Activated CD4-positive, alpha-beta T cell treated with anti-CD3 and anti-CD28 coated beads, Interleukin-2, amount 50 U/mL, for 1 hour (primary cell): ENCODE data around the gene PLCB1.
"Not testable (repeated sequence)": the region's sequence is repeated elsewhere in the genome, so short reads cannot be mapped to it uniquely, and the experiment has no call there.

Experiments
- DNase-seq: peaks from one replicate; pipeline ENCODE4 v3.0.0-alpha.2; 2020

The PLCB1 gene

DNA sequence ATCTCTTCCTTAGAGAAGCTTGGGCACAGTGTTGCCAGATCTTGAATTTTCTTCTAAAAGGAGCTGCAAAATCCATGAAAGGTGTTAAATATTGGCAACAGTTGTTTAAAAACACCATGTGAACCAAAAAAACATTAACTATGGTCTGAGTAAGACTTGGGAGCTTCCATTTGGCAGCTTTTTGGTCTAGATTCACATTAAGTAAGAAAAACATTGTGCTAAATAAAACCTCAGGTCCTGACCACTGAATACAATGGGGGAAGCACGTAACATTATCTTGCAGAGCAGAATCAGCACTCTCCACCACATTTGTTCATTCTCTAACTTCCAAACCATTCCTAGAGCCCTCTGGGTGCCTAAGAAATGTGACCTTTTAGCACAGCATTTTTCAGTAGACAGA is 499.2 kb downstream of the PLCB1 start:
- DNase-seq: no peak

DNA sequence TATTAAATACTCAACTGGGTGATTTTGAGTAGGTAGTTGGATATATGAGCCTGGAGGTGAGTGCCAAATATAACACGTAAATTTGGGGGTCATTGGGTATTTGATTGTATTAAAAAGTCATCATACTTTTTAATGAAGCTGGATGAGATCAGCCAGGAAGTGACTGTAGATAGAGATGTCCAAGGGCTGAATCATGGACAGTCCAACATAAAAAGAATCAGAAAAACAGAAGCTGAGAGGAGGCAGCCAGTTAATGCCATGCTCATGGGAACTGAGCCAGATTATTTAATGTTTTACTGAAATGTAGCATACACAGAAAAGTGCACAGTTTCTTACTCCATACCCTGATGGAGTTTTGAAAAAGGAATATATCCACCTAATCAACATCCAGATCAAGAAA is 501.3 kb downstream of the PLCB1 start:
- DNase-seq: no peak

DNA sequence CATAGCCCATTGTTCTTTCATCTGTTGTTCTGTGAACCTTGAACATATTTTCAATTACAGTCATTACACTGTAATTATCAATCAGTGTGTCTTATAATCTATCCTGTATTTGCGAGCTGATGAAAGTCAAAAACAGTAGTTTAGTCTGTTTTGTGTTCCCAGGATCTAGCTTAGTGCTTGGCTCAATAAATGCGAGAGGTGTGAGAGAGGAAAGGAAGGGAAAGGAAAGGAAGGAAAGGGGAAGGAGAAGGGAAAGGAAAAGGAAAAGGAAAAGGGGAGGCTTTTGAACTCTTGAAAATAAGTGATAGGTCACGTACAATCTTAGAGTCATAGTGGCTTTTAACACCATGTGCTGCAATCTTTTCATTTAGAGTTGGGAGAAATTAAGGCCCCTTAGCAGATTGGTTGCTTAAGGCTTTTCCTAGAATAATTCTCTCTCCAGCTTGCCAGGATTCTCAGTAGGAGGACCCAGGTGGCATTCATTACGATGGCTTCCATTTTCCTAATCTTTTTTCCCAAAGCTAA is 503.0 kb downstream of the PLCB1 start:
- DNase-seq: no peak

DNA sequence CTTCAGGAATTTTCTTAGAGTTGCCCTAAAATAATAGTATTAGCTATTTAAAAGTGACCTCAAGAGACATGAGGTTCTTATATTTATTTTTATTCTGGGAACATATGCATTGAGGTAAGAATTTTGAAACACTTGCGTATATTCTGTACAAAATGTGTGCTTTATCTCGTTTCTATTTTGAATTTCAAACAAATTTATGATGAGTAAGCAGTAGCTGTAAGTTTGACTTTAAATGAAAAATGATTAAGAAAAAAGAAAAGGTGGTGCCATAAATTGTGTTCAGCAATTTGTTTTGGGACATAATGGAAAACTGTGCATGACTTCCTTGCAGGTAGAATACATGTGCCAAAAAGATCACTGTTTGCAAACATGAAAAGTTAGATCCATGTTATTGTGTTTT is 503.8 kb downstream of the PLCB1 start:
- no peak for DNase-seq

DNA sequence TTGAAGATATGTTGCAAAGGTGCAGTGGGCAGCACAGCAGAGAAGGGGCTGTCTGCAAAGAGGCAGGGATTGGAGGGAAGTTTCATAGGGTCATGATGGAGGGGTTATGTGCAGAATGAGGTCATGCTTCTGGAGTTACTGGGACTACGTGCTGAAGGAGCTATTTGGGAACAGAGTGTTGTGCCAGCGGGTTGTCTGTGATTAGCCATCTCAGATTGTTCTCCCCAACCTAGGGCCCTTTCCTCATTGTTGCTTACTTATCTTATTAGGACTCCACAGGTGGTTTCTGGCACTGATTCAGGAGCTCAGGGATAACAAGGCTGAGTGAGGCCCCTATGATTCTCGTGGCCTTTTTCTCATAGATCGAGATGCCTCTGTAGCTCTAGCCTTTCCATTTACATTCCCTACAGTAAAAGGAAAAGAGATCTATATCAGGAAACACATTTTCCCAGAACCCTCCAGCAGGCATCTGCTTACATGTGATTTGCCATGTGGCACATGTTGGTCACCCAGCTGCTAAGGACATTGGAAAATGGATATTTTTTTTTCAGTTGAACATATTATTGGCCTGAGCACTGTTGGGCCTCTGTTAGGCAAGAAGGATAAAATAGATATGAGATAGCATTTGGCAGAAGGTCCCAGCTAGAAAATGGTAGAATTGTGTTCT is 507.2 kb downstream of the PLCB1 start:
- no peak for DNase-seq

DNA sequence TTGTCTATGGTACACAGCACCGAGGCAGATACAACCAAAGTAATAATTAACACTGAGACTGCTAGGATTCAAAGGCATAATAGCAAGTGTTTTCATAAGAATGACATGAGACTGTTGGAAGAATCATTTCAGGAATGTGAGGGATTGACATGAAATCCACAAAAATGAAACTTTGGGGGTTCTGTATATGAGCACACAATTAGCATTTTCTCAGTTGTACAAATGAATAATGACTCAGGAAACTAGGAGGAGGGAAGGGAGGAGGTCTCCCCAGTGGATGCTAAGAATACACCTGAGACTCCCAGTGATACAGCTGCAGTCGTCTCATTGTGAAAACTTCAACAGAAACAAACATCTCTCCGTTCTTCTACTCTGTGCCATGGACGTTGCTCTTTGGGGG is 508.4 kb downstream of the PLCB1 start:
- DNase-seq: no peak

DNA sequence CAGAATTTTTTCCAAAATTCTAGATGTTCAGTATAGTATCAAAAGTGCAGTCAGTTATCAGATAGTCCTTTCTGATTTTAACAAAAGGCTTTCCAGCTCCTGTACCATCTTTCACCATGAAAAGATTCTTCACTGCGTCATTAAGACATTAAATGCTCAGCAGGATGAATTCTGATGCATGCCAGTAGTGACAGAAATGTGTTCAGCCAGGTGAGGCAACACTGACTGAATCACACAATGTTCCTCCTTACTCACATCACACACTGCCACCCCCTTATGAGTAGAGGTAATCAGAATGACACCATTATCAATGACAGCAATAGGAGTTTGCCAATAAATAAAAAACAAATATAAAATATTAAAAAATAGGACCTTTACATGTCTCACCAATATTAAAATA is 510.2 kb downstream of the PLCB1 start:
- DNase-seq: no peak

DNA sequence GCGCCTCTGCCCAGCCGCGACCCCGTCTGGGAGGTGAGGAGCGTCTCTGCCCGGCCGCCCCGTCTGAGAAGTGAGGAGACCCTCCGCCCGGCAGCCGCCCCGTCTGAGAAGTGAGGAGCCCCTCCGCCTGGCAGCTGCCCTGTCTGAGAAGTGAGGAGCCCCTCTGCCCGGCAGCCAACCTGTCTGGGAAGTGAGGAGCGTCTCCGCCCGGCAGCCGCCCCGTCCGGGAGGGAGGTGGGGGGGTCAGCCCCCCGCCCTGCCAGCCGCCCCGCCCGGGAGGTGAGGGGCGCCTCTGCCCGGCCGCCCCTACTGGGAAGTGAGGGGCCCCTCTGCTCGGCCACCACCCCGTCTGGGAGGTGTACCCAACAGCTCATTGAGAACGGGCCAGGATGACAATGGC is 512.4 kb downstream of the PLCB1 start:
- not testable (repeated sequence) for DNase-seq

DNA sequence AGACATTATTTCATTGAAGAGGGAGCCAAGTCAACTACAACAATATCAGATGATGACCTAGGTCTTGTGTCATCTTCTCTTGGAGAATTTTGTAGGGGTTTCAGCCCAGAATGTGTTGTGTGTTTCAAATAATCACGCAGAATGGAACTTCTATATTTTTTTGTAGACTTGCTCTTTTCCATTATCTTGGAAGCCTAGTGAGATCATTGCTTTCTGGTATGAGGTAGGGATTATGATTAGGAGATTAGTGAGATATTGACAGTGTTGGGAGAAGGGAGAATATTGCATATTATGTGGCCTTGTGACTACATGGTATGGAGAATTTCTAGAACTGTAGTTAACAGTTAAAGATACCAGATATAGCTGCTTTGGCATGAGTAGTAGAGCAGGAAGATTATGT is 513.3 kb downstream of the PLCB1 start:
- no peak for DNase-seq

DNA sequence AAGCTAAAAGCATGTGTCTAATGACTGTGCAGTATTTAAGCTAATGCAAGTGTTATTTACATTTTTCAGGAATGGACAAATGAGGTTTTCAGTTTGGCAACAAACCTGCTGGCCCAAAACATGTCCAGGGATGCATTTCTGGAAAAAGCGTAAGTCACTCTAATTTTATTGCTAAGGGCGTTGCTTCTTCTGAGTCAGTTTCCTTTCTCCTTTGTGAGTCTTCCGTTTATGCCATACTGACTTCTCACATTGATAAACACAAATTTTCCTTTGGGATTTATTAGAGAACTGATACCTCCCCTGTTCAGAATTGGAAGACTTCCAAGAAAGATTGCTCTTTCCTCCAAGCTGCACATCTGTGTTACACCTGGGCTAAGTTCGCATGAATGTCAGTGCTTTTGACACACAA is 514.0 kb downstream of the PLCB1 start:
- DNase-seq: no peak

DNA sequence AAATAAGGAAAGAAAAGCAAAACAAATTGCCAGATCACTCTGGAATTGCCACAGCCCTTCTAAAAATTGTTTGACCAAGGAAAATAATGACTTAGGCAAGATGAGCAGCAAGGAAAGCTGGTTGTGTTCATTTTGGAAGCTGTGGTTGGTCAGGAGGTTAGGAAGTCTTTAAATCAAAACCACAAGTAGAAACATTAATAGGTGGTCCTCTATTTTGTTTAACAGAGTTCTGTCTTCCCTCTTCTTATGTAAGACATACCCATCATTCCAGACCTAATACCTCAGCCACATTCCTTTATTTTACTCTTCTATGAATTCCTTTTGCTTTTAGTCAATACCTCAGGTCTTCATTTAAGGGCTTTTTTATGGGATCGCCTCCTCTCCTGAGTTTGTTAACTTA is 514.6 kb downstream of the PLCB1 start:
- no peak for DNase-seq

DNA sequence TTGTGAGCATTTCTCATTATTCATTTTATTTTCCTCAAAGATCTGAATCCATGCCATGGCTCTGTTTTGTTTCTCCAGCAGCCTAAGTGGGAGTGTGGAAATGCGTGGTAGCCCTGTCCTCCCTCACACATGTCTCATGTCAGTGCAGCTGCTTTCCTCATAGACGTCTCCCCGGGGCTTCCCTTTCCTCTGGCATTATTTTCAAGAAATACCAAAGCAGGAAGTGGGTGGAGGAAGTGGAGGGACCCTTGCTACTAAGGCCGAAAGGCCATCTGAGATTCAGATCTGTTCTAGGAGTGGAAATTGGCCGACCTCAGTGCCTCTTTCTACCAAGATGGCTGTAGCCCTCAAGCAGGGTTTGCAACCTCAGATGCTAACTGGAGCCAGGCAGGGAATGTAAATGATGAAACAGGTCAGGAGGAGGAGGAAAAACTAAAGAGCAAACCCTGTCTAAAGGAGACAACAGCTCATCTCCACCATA is 515.9 kb downstream of the PLCB1 start:
- DNase-seq: no peak

DNA sequence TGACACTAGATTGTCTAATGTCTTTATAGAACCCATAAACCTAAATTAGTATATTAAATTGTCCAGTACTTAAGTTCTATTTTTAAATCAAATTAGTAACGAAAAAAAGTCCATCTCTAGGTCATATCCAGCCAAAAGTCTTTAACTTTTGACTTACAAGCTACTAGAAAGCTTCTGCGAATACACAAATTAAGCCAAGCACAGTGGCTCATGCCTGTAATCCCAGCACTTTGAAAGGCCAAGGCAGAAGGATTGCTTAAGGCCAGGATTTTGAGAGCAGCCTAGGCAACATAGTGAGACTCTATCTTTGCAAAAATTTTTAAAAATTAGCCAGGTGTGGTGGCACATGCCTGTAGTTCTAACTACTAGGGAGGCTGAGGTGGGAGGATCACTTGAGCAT is 516.4 kb downstream of the PLCB1 start:
- no peak for DNase-seq

DNA sequence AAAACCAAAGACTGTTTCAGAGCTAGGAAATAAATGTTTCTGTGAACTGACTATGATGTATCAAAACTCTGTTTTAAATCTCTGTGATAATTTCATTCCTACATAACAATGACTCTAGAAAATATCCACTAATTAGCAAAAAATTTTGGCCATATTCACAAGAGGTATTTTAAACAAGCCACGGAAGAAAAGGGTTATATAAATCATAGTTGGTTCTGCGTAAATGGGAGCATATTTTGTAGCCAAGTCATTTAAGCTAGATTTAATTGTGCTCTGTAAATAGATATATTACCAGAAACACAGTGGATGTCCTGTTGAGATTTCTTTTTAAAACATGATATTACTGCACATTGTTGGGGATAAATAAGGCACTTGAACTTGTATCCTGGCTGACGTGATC is 520.3 kb downstream of the PLCB1 start:
- DNase-seq: no peak

DNA sequence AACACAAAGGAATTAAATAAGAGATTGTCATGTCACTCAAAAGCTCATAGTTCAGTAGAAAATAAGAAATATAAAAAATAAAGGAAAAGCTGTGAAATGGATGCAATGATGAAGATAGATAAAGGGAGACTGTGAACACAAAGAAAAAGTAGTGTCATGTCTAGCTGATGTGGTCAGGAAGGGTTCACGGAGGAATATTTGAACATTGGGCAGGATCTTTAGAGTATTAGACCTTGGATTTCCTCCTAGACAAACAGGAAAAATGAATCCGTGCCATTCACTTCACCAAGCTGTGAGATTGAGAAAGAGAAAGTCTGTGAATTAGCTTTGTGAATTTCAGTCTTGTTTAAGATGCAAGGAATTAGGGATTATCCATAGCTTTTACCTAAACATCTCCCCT is 522.4 kb downstream of the PLCB1 start:
- no peak for DNase-seq

DNA sequence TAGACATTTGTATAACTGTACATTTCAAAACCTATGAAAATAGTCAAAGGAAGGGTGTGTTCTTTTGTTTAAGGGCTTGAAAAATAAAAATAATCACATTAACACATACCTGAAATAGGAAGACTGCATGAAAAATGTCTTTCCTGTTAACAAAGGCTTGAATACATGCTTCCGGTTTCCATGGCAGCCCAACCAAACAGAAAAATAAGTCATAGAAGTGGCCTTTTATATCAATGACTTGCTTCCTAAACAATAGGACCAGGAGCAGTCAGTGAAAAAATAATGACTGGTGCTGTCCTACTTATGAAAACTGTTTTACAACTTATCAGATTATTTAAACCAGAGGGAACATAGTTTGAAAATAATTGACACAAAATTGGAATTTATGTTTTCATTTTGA is 524.3 kb downstream of the PLCB1 start:
- DNase-seq: no peak

DNA sequence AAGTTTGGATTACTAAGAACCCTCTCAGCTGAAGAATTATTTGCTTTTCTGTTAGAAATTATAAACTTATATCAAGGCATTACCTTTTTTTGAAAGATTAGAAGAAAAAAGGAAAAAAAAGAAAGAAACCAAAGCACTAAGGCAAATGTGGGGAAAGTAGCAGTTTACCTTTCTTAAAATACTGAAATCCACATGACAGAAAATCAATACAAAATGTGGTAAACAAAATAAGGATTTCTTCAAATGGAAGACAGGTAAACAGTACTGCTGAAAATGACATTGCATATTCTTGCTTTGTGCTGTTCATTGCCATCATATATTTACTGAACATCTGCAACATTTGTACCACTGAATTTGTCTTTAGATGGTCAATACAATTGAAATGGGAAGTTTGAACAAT is 525.6 kb downstream of the PLCB1 start:
- no peak for DNase-seq

DNA sequence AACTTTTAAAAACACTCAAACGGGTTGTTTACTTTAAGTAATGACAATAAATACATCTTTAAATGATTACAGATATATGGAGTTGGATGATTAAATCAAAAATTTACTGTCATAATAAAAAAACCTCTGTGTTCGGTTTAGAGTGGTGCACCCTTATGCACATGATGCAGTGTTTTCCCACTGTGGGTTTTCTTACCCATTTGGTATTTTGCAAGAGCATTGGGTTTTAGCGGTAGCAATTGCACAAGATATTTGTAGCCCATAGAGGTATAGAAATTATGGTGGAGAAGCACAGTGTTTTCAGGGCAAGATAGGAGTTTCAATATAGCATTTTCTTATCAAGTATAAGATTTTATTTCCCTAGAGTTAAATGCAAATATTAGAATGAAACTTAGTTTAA is 526.0 kb downstream of the PLCB1 start:
- DNase-seq: no peak

DNA sequence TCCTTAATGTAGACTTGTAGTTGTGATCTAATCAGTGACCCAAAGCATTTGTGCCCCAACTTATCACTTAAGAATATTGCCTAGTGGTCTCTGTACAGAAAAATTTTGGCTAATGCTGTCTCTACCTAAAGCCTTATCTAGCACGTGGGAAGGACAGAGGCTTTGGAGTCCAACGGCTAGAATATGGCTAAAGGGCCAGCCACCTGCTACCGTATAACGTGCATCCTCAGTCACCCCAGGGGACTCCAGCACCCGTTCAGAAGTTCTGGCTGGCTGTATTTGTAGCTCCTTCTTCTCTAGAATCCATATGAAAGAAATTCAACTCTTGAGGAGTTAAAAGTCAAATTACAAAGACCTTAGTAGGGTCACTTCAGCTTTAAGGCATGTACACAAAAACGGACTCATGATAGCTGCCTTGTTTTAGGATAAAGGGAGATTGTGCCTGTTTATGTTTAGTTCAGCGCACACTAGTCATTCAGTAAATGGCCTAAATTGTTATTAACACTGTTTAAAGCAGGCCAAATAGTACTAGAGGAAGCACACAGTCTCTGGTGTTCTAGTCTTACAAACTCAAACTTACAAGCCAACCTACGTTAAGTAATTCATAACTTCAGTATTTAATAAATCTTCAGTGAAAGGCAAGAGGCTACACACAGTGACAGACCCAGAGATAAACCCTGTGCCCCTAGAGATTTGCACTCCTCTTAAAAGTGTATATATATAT is 529.3 kb downstream of the PLCB1 start:
- DNase-seq: no peak

DNA sequence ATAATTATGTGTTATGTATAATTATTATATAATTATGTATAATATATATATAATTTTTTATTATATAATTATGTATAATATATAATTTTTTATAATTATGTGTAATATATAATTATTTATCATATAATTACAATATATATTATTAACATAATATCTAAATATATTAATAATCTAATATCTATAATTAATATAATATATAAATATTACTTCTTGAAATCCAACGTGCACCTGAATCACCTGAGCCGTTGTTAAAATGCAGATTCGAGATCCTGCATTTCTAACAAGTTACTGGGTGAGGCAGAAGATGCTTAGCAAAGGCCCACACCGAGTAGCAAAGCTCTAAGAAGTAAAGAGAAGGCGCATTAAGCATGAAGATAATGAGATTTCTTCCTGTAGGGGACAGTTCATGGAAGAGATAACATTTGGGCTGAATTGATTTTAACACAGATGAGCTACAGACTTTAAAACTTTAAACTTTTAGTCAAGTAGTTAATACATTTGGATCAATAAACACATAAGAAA is 530.4 kb downstream of the PLCB1 start:
- no peak for DNase-seq

DNA sequence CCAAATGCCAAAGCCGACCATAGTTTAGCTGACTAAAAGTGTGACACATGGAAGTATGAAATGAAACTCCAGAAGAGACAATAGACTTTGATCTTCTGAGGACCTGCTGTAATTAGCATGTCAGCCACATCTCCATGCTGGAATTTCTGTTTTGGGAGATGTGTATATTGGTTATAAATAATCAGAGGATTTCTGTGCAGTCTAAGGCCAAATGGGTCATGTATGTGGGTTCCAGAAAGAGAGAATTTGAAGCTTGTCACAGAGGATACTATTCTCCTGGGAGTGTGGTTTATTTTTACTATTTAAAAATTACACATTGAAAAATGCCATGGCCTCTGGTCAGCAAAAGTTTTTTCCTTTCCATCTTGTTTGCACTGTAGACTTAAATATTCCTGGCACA is 531.4 kb downstream of the PLCB1 start:
- no peak for DNase-seq

DNA sequence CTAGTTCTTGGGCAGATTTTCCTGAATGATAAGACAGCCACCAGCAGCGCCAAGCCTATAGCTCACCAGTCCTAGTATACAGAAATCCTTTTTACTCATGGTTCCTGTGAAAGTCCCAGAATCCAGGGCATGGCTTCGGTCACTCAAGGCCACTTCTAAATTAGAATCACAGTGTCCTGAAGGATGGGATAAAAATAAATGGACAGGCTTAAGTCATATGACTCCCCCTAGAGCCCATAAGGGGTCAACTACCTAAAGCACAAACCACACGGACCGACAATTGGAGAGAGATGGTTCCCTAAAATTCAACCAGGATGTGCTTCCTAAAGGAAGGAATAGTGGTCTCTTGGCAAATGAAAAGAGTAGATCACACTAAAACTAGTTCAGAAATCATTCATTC is 532.7 kb downstream of the PLCB1 start:
- no peak for DNase-seq

DNA sequence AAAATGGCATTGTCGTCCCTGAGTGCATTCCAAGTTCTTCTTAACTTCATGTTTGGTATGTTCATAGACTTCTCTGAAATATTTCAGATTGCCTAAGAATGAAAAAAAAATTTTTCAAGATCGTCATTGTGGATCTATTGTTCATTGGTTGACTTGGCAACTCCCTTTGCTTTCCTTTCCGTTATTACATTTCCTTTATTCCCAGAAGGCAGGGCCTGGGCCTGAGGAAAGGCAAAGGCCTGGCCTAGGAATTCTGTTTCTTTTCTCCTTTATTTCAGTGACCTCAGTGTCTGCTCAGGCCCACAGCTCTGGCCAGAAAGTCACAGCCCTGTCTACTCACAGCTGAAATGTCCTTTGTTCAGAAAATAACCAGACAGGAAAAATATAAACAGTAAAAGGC is 535.2 kb downstream of the PLCB1 start:
- no peak for DNase-seq

DNA sequence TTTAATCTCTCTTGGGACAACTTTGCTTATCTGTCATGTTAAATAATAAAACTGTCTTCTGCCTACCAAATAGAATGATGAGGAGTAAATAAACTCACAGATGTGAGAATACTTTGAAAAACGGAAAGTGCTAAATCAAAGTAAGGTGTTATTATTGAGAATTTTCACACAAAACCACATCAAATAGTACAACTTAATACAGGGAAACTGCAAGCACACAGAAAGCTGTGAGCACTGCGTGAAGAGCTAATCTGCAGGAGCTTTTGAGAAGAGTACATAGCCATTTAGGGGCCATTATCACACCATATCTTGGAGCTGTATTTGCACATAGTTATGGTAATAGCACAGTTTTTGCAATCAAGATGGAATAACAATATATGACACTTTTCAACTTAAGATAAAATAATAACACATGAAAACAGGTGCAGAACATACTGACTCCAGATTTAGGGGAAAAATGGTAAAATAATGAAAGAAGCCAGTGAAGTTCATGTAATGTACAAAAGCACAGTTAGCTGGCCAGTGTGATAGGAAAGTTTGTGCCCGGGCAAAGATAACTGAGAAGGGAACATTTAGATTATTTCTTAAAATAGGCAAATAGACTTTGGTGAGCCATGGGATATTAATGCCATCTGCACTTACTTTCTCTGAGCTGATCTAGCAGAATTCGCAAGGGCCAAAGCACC is 538.3 kb downstream of the PLCB1 start:
- DNase-seq: no peak
